ENCODE measurements around the gene KRT10. TPM values are rescaled to one million over a fixed set of nuclear protein-coding genes. Genes with fewer than 3 reads are reported as not detected.

The KRT10 gene
- total RNA-seq, 1 donor from 2014 or later, result 50.6 TPM

- H3K4me3 Mint-ChIP-seq (ENCODE audit: unreplicated experiment), result no peak overlapping the region
- TF ChIP-seq CTCF (IDR thresholded peaks at IDR 0.05; ENCODE audit: insufficient read depth, low read depth, low read length) (no peak), EZH2 (IDR thresholded peaks at IDR 0.05; ENCODE audit: insufficient read depth, low read length) (no peak)
- no peaks in the 10 kb centered on the region for H3K36me3 Mint-ChIP-seq (ENCODE audit: low read depth, unreplicated experiment)
- H3K9me3 ChIP-seq (ENCODE audit: insufficient read depth, low read depth, low read length), result no peaks in the 10 kb centered on the region
- peaks cover 13% of the 10 kb centered on the region for H3K27me3 Mint-ChIP-seq (ENCODE audit: low read depth, unreplicated experiment)
- H3K79me2 ChIP-seq (ENCODE audit: insufficient read depth, low read length), result no peaks in the 10 kb centered on the region
- no peak for DNase-seq (ENCODE audit: low read depth)
- H3K4me1 Mint-ChIP-seq (ENCODE audit: low read depth, unreplicated experiment), result no peaks in the 10 kb centered on the region
- H3K27ac ChIP-seq (ENCODE audit: low read depth, low read length), result no peak overlapping the region
- H3K27ac Mint-ChIP-seq (ENCODE audit: unreplicated experiment), result no peak overlapping the region
- H3K4me3 ChIP-seq (ENCODE audit: insufficient read depth, low read depth, low read length), result no peak overlapping the region
- no peak overlapping the region for H3K9ac ChIP-seq (ENCODE audit: low read length)
- no peaks in the 10 kb centered on the region for H3K36me3 ChIP-seq (ENCODE audit: insufficient read depth, low read length)
- no peaks in the 10 kb centered on the region for H3K4me1 ChIP-seq (ENCODE audit: insufficient read depth, low read length)
- H3K9me3 Mint-ChIP-seq (ENCODE audit: unreplicated experiment), result no peaks in the 10 kb centered on the region
- no peak for FAIRE-seq
- H4K20me1 ChIP-seq (ENCODE audit: insufficient read depth, low read length), result no peaks in the 10 kb centered on the region
- H3K4me2 ChIP-seq (ENCODE audit: low read length), result no peak overlapping the region
- H3K27me3 ChIP-seq (ENCODE audit: insufficient read depth, low read length), result peaks cover 2% of the 10 kb centered on the region
- no peak overlapping the region for H2AFZ ChIP-seq (ENCODE audit: low read depth, low read length)
Observed at GRCh38 chr17:40841246-40841645, 18.8 kb upstream of the KRT10 start.

- Mint-ChIP-seq H3K27me3 (ENCODE audit: low read depth, unreplicated experiment) (peaks cover 11% of the 10 kb centered on the region), H3K36me3 (ENCODE audit: low read depth, unreplicated experiment) (no peaks in the 10 kb centered on the region), H3K27ac (ENCODE audit: unreplicated experiment) (no peak overlapping the region), H3K4me1 (ENCODE audit: low read depth, unreplicated experiment) (no peaks in the 10 kb centered on the region), H3K9me3 (ENCODE audit: unreplicated experiment) (no peaks in the 10 kb centered on the region), H3K4me3 (ENCODE audit: unreplicated experiment) (no peak overlapping the region)
- H3K27me3 ChIP-seq (ENCODE audit: insufficient read depth, low read length), result peaks cover 2% of the 10 kb centered on the region
- H3K27ac ChIP-seq (ENCODE audit: low read depth, low read length), result no peak overlapping the region
- no peak for FAIRE-seq
- H3K4me1 ChIP-seq (ENCODE audit: insufficient read depth, low read length), result no peaks in the 10 kb centered on the region
- peaks cover 3% of the 10 kb centered on the region for H3K36me3 ChIP-seq (ENCODE audit: insufficient read depth, low read length)
- TF ChIP-seq CTCF (IDR thresholded peaks at IDR 0.05; ENCODE audit: insufficient read depth, low read depth, low read length) (no peak), EZH2 (IDR thresholded peaks at IDR 0.05; ENCODE audit: insufficient read depth, low read length) (no peak)
- no peak overlapping the region for H3K4me3 ChIP-seq (ENCODE audit: insufficient read depth, low read depth, low read length)
- H4K20me1 ChIP-seq (ENCODE audit: insufficient read depth, low read length), result no peaks in the 10 kb centered on the region
- DNase-seq (ENCODE audit: low read depth), result no peak
- H3K9me3 ChIP-seq (ENCODE audit: insufficient read depth, low read depth, low read length), result no peaks in the 10 kb centered on the region
- H3K4me2 ChIP-seq (ENCODE audit: low read length), result no peak overlapping the region
- no peaks in the 10 kb centered on the region for H3K79me2 ChIP-seq (ENCODE audit: insufficient read depth, low read length)
- no peak overlapping the region for H2AFZ ChIP-seq (ENCODE audit: low read depth, low read length)
- no peak overlapping the region for H3K9ac ChIP-seq (ENCODE audit: low read length)
Observed at GRCh38 chr17:40839194-40839593, 16.8 kb upstream of the KRT10 start.

GRCh38 chr17:40836020-40836419 lies 13.6 kb upstream of the KRT10 start:
- H3K79me2 ChIP-seq (ENCODE audit: insufficient read depth, low read length), result no peaks in the 10 kb centered on the region
- H3K27ac ChIP-seq (ENCODE audit: low read depth, low read length), result no peak overlapping the region
- H3K4me1 ChIP-seq (ENCODE audit: insufficient read depth, low read length), result no peaks in the 10 kb centered on the region
- Mint-ChIP-seq H3K36me3 (ENCODE audit: low read depth, unreplicated experiment) (no peaks in the 10 kb centered on the region), H3K4me1 (ENCODE audit: low read depth, unreplicated experiment) (no peaks in the 10 kb centered on the region), H3K4me3 (ENCODE audit: unreplicated experiment) (no peak overlapping the region), H3K27ac (ENCODE audit: unreplicated experiment) (no peak overlapping the region), H3K27me3 (ENCODE audit: low read depth, unreplicated experiment) (no peaks in the 10 kb centered on the region), H3K9me3 (ENCODE audit: unreplicated experiment) (no peaks in the 10 kb centered on the region)
- TF ChIP-seq EZH2 (IDR thresholded peaks at IDR 0.05; ENCODE audit: insufficient read depth, low read length) (no peak), CTCF (IDR thresholded peaks at IDR 0.05; ENCODE audit: insufficient read depth, low read depth, low read length) (no peak)
- no peak overlapping the region for H3K9ac ChIP-seq (ENCODE audit: low read length)
- H2AFZ ChIP-seq (ENCODE audit: low read depth, low read length), result no peak overlapping the region
- no peaks in the 10 kb centered on the region for H3K27me3 ChIP-seq (ENCODE audit: insufficient read depth, low read length)
- no peak overlapping the region for H3K4me2 ChIP-seq (ENCODE audit: low read length)
- H3K9me3 ChIP-seq (ENCODE audit: insufficient read depth, low read depth, low read length), result no peaks in the 10 kb centered on the region
- FAIRE-seq, result no peak
- peaks cover 3% of the 10 kb centered on the region for H3K36me3 ChIP-seq (ENCODE audit: insufficient read depth, low read length)
- H4K20me1 ChIP-seq (ENCODE audit: insufficient read depth, low read length), result no peaks in the 10 kb centered on the region
- no peak for DNase-seq (ENCODE audit: low read depth)
- no peak overlapping the region for H3K4me3 ChIP-seq (ENCODE audit: insufficient read depth, low read depth, low read length)
